Measurements from ENCODE around the gene KRT83.

The KRT83 gene

DNA sequence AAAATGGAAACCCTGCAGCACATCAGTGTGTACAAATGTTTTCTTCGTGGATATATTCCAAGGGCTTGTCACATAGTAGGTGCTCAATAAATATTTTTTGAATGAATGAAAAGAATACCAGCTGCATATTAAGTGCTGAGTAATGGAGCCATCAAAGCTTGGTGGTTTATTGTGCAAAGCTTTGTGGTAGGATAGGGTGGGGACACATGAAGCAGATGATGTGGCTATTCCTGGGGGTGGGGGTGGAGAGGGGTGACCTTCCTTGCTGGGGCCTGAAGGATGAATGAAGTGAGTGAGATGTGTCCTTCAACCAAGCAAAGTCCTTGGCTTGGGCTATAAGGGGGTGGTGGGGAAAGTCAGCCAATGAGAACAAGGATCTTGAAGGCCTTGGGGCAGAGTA, 25.5 kb downstream of the KRT83 start:
- H4K20me1 ChIP-seq (ENCODE audit: control insufficient read depth, insufficient read depth, low read depth, low read length) = no peaks in the 10 kb centered on the region
- H3K27me3 ChIP-seq (ENCODE audit: control insufficient read depth, low read length) = peaks cover 19% of the 10 kb centered on the region
- no peaks in the 10 kb centered on the region for H3K9me3 ChIP-seq (ENCODE audit: control insufficient read depth, insufficient read depth, low read length)
- no peaks in the 10 kb centered on the region for H3K36me3 ChIP-seq (ENCODE audit: control insufficient read depth, low read length)
- no peak overlapping the region for H3K4me3 ChIP-seq (ENCODE audit: low read length)
- H3K9me2 ChIP-seq (replicated peaks; ENCODE audit: control insufficient read depth, low read length) = no peaks in the 10 kb centered on the region
- no peak overlapping the region for H3K4me2 ChIP-seq (ENCODE audit: low read length)
- no peak overlapping the region for H3K27ac ChIP-seq (ENCODE audit: low read depth, low read length)
- H3F3A ChIP-seq (ENCODE audit: control insufficient read depth, insufficient read depth) = no peaks in the 10 kb centered on the region
- no peaks in the 10 kb centered on the region for H3K79me2 ChIP-seq (ENCODE audit: control insufficient read depth, low read length)
- H3K4me1 ChIP-seq (ENCODE audit: control insufficient read depth, low read length) = no peaks in the 10 kb centered on the region
- TF ChIP-seq, protein P1, sequence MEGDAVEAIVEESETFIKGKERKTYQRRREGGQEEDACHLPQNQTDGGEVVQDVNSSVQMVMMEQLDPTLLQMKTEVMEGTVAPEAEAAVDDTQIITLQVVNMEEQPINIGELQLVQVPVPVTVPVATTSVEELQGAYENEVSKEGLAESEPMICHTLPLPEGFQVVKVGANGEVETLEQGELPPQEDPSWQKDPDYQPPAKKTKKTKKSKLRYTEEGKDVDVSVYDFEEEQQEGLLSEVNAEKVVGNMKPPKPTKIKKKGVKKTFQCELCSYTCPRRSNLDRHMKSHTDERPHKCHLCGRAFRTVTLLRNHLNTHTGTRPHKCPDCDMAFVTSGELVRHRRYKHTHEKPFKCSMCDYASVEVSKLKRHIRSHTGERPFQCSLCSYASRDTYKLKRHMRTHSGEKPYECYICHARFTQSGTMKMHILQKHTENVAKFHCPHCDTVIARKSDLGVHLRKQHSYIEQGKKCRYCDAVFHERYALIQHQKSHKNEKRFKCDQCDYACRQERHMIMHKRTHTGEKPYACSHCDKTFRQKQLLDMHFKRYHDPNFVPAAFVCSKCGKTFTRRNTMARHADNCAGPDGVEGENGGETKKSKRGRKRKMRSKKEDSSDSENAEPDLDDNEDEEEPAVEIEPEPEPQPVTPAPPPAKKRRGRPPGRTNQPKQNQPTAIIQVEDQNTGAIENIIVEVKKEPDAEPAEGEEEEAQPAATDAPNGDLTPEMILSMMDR (IDR thresholded peaks at IDR 0.05; ENCODE audit: low read depth, low read length, poor library complexity, severe bottlenecking) = no peak
- TF ChIP-seq EZH2phosphoT487 (IDR thresholded peaks at IDR 0.05; ENCODE audit: borderline replicate concordance, low read length) = no peak

DNA sequence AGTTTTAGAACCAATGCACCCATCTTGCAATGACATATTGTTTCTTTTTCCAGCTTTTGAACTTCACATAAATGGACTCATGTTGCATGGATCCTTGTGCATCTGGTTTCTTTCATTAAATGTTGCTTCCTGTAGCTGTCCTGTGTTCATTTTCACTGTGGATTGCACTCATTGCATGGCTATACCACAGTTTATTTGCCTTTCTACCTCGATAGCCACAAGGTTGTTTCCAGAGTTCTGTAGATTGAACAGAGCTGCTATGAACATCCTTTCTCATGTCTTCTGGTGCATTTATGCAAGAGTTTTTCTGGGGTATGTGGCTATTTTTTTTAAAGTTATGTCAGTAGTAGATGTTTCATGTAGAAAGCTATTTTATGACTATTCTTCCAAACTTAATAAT, 26.4 kb downstream of the KRT83 start:
- no peak overlapping the region for H3K4me3 ChIP-seq (ENCODE audit: low read length)
- H4K20me1 ChIP-seq (ENCODE audit: control insufficient read depth, insufficient read depth, low read depth, low read length) = no peaks in the 10 kb centered on the region
- no peak for TF ChIP-seq EZH2phosphoT487 (IDR thresholded peaks at IDR 0.05; ENCODE audit: borderline replicate concordance, low read length)
- TF ChIP-seq, protein P1 (IDR thresholded peaks at IDR 0.05; ENCODE audit: low read depth, low read length, poor library complexity, severe bottlenecking) = no peak
- no peaks in the 10 kb centered on the region for H3K79me2 ChIP-seq (ENCODE audit: control insufficient read depth, low read length)
- no peak overlapping the region for H3K27ac ChIP-seq (ENCODE audit: low read depth, low read length)
- no peaks in the 10 kb centered on the region for H3F3A ChIP-seq (ENCODE audit: control insufficient read depth, insufficient read depth)
- no peaks in the 10 kb centered on the region for H3K9me2 ChIP-seq (replicated peaks; ENCODE audit: control insufficient read depth, low read length)
- H3K9me3 ChIP-seq (ENCODE audit: control insufficient read depth, insufficient read depth, low read length) = no peaks in the 10 kb centered on the region
- no peak overlapping the region for H3K4me2 ChIP-seq (ENCODE audit: low read length)
- peaks cover 16% of the 10 kb centered on the region for H3K27me3 ChIP-seq (ENCODE audit: control insufficient read depth, low read length)
- H3K36me3 ChIP-seq (ENCODE audit: control insufficient read depth, low read length) = no peaks in the 10 kb centered on the region
- no peaks in the 10 kb centered on the region for H3K4me1 ChIP-seq (ENCODE audit: control insufficient read depth, low read length)

DNA sequence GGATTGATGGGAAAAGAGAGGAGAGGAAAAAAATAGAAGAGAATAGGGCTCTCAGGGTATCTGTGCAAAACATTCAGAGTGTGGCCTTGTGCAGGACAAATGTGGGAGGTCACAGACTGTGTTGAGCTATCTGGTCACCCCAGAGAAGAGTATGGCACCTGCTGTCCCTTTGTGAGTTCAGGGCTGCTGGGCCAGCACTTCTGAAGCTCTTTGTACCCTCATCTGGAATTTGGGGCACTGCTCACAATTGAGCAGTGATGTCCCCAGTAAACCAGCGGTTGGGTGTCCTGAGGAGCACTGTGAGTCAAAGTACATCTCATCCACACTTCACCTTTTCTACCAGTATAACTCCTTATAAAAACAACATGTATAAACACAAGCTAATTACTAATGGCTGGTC, 27.3 kb downstream of the KRT83 start:
- Histone ChIP-seq H3K36me3 (ENCODE audit: control insufficient read depth, low read length) (no peaks in the 10 kb centered on the region), H3K79me2 (ENCODE audit: control insufficient read depth, low read length) (no peaks in the 10 kb centered on the region), H3F3A (ENCODE audit: control insufficient read depth, insufficient read depth) (no peaks in the 10 kb centered on the region), H3K27ac (ENCODE audit: low read depth, low read length) (no peak overlapping the region), H3K9me3 (ENCODE audit: control insufficient read depth, insufficient read depth, low read length) (no peaks in the 10 kb centered on the region), H3K4me1 (ENCODE audit: control insufficient read depth, low read length) (no peaks in the 10 kb centered on the region), H3K4me3 (ENCODE audit: low read length) (no peak overlapping the region), H3K27me3 (ENCODE audit: control insufficient read depth, low read length) (peaks cover 16% of the 10 kb centered on the region), H3K9me2 (replicated peaks; ENCODE audit: control insufficient read depth, low read length) (no peaks in the 10 kb centered on the region), H3K4me2 (ENCODE audit: low read length) (no peak overlapping the region), H4K20me1 (ENCODE audit: control insufficient read depth, insufficient read depth, low read depth, low read length) (no peaks in the 10 kb centered on the region)
- TF ChIP-seq EZH2phosphoT487 (IDR thresholded peaks at IDR 0.05; ENCODE audit: borderline replicate concordance, low read length) = no peak
- TF ChIP-seq, protein P1 (IDR thresholded peaks at IDR 0.05; ENCODE audit: low read depth, low read length, poor library complexity, severe bottlenecking) = no peak

All from DOHH2 (cell line).